ENCODE results near the gene FGFR3. TPM values are rescaled to one million over a fixed set of nuclear protein-coding genes. Genes with fewer than 3 reads are reported as not detected.

The FGFR3 gene
- total and polyA plus RNA-seq, 9 of the 15 experiments (the other 6 are each of a cell fraction or from before 2014, with no cell fraction given) = 1.2 to 60.4 (median 12.7) TPM

- TF ChIP-seq ZNF398 (CRISPR knock-in tag; IDR thresholded peaks at IDR 0.05) = no peak
- TF ChIP-seq KAT8 (IDR thresholded peaks at IDR 0.05; ENCODE audit: low read depth) = no peak
- TF ChIP-seq ZNF740 (CRISPR knock-in tag; IDR thresholded peaks at IDR 0.05) = no peak
- no peak for TF ChIP-seq ZNF740 (tag; IDR thresholded peaks at IDR 0.05)
- TF ChIP-seq ZNF316 (IDR thresholded peaks at IDR 0.05) = no peak
- TF ChIP-seq POLR2AphosphoS5 (IDR thresholded peaks at IDR 0.05; ENCODE audit: control insufficient read depth, insufficient read depth, low read depth, low read length) = peak; percentile 84; the same call in 1 of the 2 replicates
- TF ChIP-seq PTTG1 (tag; IDR thresholded peaks at IDR 0.05; ENCODE audit: low read depth) = no peak
- TF ChIP-seq CCNT2 (IDR thresholded peaks at IDR 0.05; ENCODE audit: borderline replicate concordance, extremely low read depth, insufficient read length, low read depth, low read length) = peak; percentile 85
- TF ChIP-seq KHSRP (IDR thresholded peaks at IDR 0.05) = no peak
- peak; percentile 63 for TF ChIP-seq JUND (IDR thresholded peaks at IDR 0.05; ENCODE audit: borderline replicate concordance, low read depth, low read length)
- TF ChIP-seq JUND (tag; IDR thresholded peaks at IDR 0.05; ENCODE audit: borderline replicate concordance, low read depth, low read length) = peak; percentile 42; the same call in 1 of the 3 replicates
- TF ChIP-seq MCM5 (IDR thresholded peaks at IDR 0.05; ENCODE audit: low read depth) = no peak
- no peak for TF ChIP-seq MCM3 (IDR thresholded peaks at IDR 0.05)
- no peak for TF ChIP-seq GTF2E2 (tag; IDR thresholded peaks at IDR 0.05)
- no peak for TF ChIP-seq HBP1 (CRISPR knock-in tag; IDR thresholded peaks at IDR 0.05)
- no peak for TF ChIP-seq NCOA2 (IDR thresholded peaks at IDR 0.05; ENCODE audit: partially characterized antibody in 2 of 2)
- no peak for TF ChIP-seq RBM34 (IDR thresholded peaks at IDR 0.05; ENCODE audit: borderline replicate concordance, insufficient read depth, low read length)
- no peak for TF ChIP-seq AFF4 (CRISPR knock-in tag; IDR thresholded peaks at IDR 0.05)
These were observed 8.1 kb upstream of the FGFR3 start (continued) for GRCh38 chr4:1784789-1785591.
